Right lobe of liver (tissue), 6 donors: ENCODE results near the gene FXYD7. TPM values are rescaled to one million over a fixed set of nuclear protein-coding genes. Genes with fewer than 3 reads are reported as not detected.

Source experiments
- ATAC-seq, 4 donors: fragments of 200-7000 bp; cut with Tn5 transposase; one replicate each; pipeline ENCODE4 v1.9.1; 2020; ENCODE audit warnings: mild to moderate bottlenecking in 4 of 4, moderate library complexity in 4 of 4
- DNase-seq, 3 donors: peaks; one replicate each; pipeline ENCODE4 v3.0.0-alpha.2; 2020
- H3K27ac ChIP-seq, 3 donors: fragments of 200-600 bp; one replicate each; pipeline ENCODE4 v1.8.0; 2022
- H3K27me3 ChIP-seq, 2 donors: fragments of 200-600 bp; one replicate each; pipeline ENCODE4 v1.8.0; 2022
- H3K36me3 ChIP-seq, 4 donors: fragments of 200-600 bp; sonication (generic) in 1 of 4; one replicate each; pipeline versions ENCODE4 v1.5.1 to v1.8.0; 2017 to 2022; ENCODE audit warnings: control low read depth in 1 of 4
- H3K4me1 ChIP-seq, 4 donors: fragments of 200-600 bp; sonication (generic) in 1 of 4; one replicate each; pipeline versions ENCODE4 v1.5.1 to v1.8.0; 2017 to 2022; ENCODE audit warnings: control low read depth in 1 of 4
- H3K4me3 ChIP-seq, 3 donors: fragments of 200-600 bp; one replicate each; pipeline ENCODE4 v1.8.0; 2022
- H3K9me3 ChIP-seq, 4 donors: fragments of 200-600 bp; sonication (generic) in 1 of 4; one replicate each; pipeline versions ENCODE4 v1.5.1 to v1.8.0; 2017 to 2022; ENCODE audit warnings: control low read depth in 1 of 4
- POLR2A ChIP-seq: fragments of 450-650 bp; IDR thresholded peaks from one replicate; pipeline ENCODE4 v1.6.1; 2017; ENCODE audit warnings: antibody characterized with exemption, mild to moderate bottlenecking
- WGBS: methylation state at CpG from one replicate; pipeline ENCODE4 v1.1.6; 2018; ENCODE audit warnings: low coverage, low lambda C conversion rate; ENCODE audit not compliant: insufficient coverage; ENCODE audit errors: missing lambda C conversion rate; 5-methylcytosine and 5-hydroxymethylcytosine counted together
- intact Hi-C, 2 donors: fragments of 100-400 bp; cut with DNase I; formaldehyde crosslinking; loops; one replicate each; pipeline versions ENCODE4 v1.11.2 to v1.14.1; 2022
- total RNA-seq, 6 experiments: library from RNA; depleted of rRNA in 2 of 6; stranded (reverse); fragments of >200 nt in 2 of 6; fragmentation: NEBNext Ultra II Directional in 3 of 6; extraction: Animal tissue kit (Norgen Biotek cat#: 25700) in 3 of 6; gene quantifications; one replicate each; pipeline versions ENCODE4 v1.1.0 to v1.2.4, GENCODE V29; 2016 to 2023
- TF ChIP-seq, protein P1 (sequence below), 4 donors: fragments of 200-600 bp in 3 of 4; fragments of 450-650 bp in 1 of 4; IDR thresholded peaks; one replicate each; pipeline versions ENCODE4 v1.5.1 to v1.8.0; 2016 to 2022; ENCODE audit warnings: antibody characterized with exemption in 4 of 4, mild to moderate bottlenecking in 2 of 4
- donor health status: DM: no; HTN: yes; CAD: no.
- donor health status: DM: no; HTN: no; CAD: no.
- donor health status: DM: no; HTN: no; CAD: no.
- donor health status: DM: no; HTN: yes; CAD: no.
- donor health status: DM: no; HTN: yes; CAD: no.

Gene FXYD7
- total RNA-seq, 6 experiments from 2014 or later: 0.49 TPM; not detected in 5

DNA sequence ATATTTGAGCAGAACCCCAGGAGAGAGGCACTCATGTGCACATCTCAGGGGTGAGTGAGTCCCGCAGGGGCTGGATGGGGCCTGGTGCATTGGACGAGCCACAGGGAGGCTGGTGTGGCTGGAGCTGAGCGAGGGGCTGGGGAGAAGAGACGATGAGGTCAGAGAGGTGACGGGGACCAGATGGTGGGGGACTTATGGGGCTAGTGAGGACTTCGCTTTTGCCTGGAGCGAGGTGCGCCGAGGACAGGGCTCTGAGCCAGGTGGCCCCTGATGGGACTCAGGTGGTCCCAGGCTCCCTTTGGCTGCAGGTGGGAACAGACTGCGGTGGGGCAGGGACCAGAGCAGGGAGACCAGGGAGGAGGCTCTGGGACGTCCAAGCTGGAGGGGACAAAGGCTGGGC is 34.3 kb upstream of the FXYD7 start:
- ATAC-seq (no peak), DNase-seq (no peak)
- H3K4me1 ChIP-seq: no peaks in the 10 kb centered on the region
- no peak overlapping the region for H3K4me3 ChIP-seq
- H3K27me3 ChIP-seq: no peaks in the 10 kb centered on the region
- intact Hi-C loops: no loop called here
- 82% methylated on average over 7 of the region's 11 CpGs for WGBS
- no peak overlapping the region for H3K27ac ChIP-seq
- H3K9me3 ChIP-seq: no peaks in the 10 kb centered on the region
- no peaks in the 10 kb centered on the region for H3K36me3 ChIP-seq
- TF ChIP-seq, protein P1, sequence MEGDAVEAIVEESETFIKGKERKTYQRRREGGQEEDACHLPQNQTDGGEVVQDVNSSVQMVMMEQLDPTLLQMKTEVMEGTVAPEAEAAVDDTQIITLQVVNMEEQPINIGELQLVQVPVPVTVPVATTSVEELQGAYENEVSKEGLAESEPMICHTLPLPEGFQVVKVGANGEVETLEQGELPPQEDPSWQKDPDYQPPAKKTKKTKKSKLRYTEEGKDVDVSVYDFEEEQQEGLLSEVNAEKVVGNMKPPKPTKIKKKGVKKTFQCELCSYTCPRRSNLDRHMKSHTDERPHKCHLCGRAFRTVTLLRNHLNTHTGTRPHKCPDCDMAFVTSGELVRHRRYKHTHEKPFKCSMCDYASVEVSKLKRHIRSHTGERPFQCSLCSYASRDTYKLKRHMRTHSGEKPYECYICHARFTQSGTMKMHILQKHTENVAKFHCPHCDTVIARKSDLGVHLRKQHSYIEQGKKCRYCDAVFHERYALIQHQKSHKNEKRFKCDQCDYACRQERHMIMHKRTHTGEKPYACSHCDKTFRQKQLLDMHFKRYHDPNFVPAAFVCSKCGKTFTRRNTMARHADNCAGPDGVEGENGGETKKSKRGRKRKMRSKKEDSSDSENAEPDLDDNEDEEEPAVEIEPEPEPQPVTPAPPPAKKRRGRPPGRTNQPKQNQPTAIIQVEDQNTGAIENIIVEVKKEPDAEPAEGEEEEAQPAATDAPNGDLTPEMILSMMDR (IDR thresholded peaks at IDR 0.05): no peak
- no peak for TF ChIP-seq POLR2A

GRCh38 chr19:35109395-35110112 is 33.5 kb upstream of the FXYD7 start:
- 75% methylated on average over 10 of the region's 22 CpGs for WGBS
- DNase-seq (no peak), ATAC-seq (no peak)
- TF ChIP-seq POLR2A: no peak
- TF ChIP-seq, protein P1 (IDR thresholded peaks at IDR 0.05): no peak
- no peak overlapping the region for H3K27ac ChIP-seq
- H3K36me3 ChIP-seq: no peaks in the 10 kb centered on the region
- no peaks in the 10 kb centered on the region for H3K9me3 ChIP-seq
- intact Hi-C loops: no loop called here
- H3K4me3 ChIP-seq: no peak overlapping the region
- peaks cover 0 to 3% (median 0%) of the 10 kb centered on the region in 4 donors for H3K4me1 ChIP-seq
- H3K27me3 ChIP-seq: no peaks in the 10 kb centered on the region

GRCh38 chr19:35110974-35111373 is 32.1 kb upstream of the FXYD7 start:
- TF ChIP-seq, protein P1 (IDR thresholded peaks at IDR 0.05): no peak
- no peak for TF ChIP-seq POLR2A
- WGBS: 70% methylated on average over 9 of the region's 9 CpGs
- Histone ChIP-seq H3K4me3 (no peak overlapping the region), H3K36me3 (no peaks in the 10 kb centered on the region), H3K27ac (no peak overlapping the region), H3K9me3 (no peaks in the 10 kb centered on the region), H3K27me3 (no peaks in the 10 kb centered on the region), H3K4me1 (peaks cover 0 to 7% (median 0%) of the 10 kb centered on the region in 4 donors)
- intact Hi-C loops: no loop called here
- ATAC-seq: no peak
- no peak for DNase-seq

DNA sequence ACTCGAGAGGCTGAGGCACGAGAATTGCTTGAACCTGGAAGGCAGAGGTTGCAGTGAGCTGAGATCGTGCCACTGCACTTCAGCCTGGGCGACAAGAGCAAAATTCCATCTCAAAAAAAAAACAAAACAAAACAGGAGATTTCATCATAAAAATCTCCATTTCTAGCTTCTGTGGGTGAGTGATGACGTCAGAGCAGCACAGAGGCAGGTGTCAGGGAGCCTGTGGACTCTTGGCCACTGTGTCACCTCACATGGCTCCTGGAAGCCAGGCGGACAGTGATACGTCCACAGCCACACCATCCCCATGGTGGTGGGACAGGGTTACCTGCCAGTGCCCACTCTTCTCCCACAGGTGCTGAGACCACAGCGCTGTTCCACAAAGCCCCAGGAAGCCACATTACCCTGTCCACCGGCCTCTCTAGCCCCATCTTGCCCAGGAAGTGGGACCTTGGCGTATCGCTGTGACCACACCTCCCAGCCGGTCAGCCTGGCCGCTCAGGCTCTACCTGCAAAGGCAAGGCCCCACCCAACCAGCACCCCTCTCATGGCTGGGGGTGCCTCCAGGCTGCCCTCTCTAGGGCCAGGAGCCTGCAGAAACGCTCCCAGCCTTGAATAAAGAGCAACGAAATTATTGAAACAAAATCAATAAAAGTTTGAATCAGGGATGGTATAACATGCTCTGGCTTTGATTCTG is 29.9 kb upstream of the FXYD7 start:
- Histone ChIP-seq H3K27me3 (no peaks in the 10 kb centered on the region), H3K4me3 (no peak overlapping the region), H3K27ac (no peak overlapping the region), H3K36me3 (no peaks in the 10 kb centered on the region), H3K4me1 (peaks cover 0 to 7% (median 0%) of the 10 kb centered on the region in 4 donors), H3K9me3 (no peaks in the 10 kb centered on the region)
- TF ChIP-seq POLR2A: no peak
- TF ChIP-seq, protein P1 (IDR thresholded peaks at IDR 0.05): no peak
- no peak for ATAC-seq
- WGBS: 73% methylated on average over 9 of the region's 15 CpGs
- intact Hi-C loops: no loop called here
- DNase-seq: no peak
